Bronchial epithelial cell (primary cell): Measurements from ENCODE around the gene TMCO4. TPM values are rescaled to one million over a fixed set of nuclear protein-coding genes. Genes with fewer than 3 reads are reported as not detected.
A peak's percentile ranks its signal among the peaks of the same experiment; 100 is the strongest.

Experiments
- DNase-seq: peaks from one replicate; pipeline ENCODE4 v3.0.0-alpha.2; 2010; ENCODE audit warnings: low read depth
- FAIRE-seq: peaks from 2 replicates; lab custom pipeline; 2011; peaks lifted over from hg19 to GRCh38; lab: Jason Lieb, UNC
- H3K27me3 ChIP-seq: 2 replicates; pipeline ENCODE4 v1.5.1; 2011; ENCODE audit warnings: low read length; ENCODE audit not compliant: control insufficient read depth, insufficient read depth
- H3K36me3 ChIP-seq: 2 replicates; pipeline ENCODE4 v1.5.1; 2011; ENCODE audit warnings: low read length; ENCODE audit not compliant: control insufficient read depth, insufficient read depth
- H3K4me3 ChIP-seq: 2 replicates; pipeline ENCODE4 v1.5.1; 2011; ENCODE audit warnings: mild to moderate bottlenecking, low read depth, low read length, control low read depth
- total RNA-seq: library from RNA; depleted of rRNA; stranded (reverse); fragments of >200 nt; gene quantifications from 2 replicates; pipeline ENCODE4 v1.2.1, GENCODE V29; 2014
- TF ChIP-seq, protein P1 (sequence below): IDR thresholded peaks from 2 replicates; pipeline ENCODE4 v1.5.1; 2011; ENCODE audit warnings: mild to moderate bottlenecking, moderate library complexity, low read length, control low read depth, inconsistent platforms; ENCODE audit not compliant: insufficient read depth, severe bottlenecking

Gene TMCO4
- total RNA-seq, 1 donor from 2014 or later = 2.6 TPM

DNA sequence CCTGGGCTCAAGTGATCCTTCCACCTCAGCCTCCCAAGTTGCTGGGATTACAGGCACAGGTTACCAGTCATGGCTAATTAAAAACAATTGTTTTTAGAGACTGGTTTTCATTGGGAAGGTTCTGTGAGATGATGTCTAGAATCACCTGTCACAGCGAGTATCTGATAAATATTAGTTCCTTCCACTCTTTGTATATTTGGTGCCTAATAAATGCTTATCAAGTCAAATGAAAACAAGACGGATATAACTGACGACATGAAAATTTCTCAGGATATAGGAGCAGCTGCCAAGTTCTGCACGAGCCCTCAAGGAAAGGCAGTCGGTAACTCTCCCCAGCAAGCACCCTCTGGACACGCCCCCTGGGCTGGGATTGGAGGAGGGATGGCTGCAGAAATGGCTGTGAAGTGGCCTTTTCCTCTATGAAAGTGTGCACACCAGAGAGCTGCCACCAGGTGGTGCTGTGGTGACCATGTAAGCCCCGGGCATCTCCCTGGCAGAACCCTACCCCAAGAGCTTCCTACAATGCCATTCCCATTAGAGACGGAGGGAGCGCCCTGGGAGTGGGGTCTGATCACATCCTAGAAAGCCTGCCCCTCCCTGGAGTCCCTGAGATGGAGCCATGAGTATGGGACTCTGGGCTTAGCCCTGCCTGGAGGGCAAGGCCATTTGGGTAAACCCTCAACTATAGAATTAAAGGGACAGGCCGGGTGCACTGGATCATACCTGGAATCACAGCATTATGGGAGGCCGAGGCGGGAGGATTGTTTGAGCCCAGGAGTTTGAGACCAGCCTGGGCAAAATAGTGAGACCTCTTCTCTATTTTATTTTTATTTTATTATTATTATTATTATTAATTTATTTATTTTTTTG is 84.1 kb downstream of the TMCO4 start:
- FAIRE-seq (no peak), DNase-seq (peak; percentile 93)
- no peak overlapping the region for H3K4me3 ChIP-seq
- H3K27me3 ChIP-seq = no peaks in the 10 kb centered on the region
- TF ChIP-seq, protein P1, sequence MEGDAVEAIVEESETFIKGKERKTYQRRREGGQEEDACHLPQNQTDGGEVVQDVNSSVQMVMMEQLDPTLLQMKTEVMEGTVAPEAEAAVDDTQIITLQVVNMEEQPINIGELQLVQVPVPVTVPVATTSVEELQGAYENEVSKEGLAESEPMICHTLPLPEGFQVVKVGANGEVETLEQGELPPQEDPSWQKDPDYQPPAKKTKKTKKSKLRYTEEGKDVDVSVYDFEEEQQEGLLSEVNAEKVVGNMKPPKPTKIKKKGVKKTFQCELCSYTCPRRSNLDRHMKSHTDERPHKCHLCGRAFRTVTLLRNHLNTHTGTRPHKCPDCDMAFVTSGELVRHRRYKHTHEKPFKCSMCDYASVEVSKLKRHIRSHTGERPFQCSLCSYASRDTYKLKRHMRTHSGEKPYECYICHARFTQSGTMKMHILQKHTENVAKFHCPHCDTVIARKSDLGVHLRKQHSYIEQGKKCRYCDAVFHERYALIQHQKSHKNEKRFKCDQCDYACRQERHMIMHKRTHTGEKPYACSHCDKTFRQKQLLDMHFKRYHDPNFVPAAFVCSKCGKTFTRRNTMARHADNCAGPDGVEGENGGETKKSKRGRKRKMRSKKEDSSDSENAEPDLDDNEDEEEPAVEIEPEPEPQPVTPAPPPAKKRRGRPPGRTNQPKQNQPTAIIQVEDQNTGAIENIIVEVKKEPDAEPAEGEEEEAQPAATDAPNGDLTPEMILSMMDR = peak; percentile 93
- H3K36me3 ChIP-seq = no peaks in the 10 kb centered on the region

DNA sequence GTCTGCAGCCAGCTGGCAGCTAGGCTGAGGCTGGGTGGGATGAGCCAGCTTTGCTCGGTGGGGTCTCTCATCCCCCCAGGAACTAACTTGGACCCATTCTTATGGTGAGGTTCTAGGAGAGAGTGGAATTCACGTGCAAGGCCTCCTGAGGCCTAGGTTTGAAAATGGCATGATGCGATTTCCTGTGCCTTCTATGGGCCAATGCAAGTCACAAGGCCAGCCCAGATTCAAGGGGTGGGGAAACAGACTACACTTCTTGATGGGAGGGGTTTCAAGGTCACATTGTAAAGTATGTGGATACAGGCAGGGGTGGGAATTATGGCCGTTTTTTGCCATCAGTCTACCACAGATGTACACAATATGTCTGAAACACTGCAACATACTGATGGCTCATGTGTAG is 86.8 kb downstream of the TMCO4 start:
- TF ChIP-seq, protein P1 = no peak
- Histone ChIP-seq H3K4me3 (no peak overlapping the region), H3K36me3 (no peaks in the 10 kb centered on the region), H3K27me3 (no peaks in the 10 kb centered on the region)
- DNase-seq (no peak), FAIRE-seq (peak; percentile 43)

- no peak for DNase-seq
Measured at GRCh38 chr1:19710825-19711611, 88.7 kb downstream of the TMCO4 start.

DNA sequence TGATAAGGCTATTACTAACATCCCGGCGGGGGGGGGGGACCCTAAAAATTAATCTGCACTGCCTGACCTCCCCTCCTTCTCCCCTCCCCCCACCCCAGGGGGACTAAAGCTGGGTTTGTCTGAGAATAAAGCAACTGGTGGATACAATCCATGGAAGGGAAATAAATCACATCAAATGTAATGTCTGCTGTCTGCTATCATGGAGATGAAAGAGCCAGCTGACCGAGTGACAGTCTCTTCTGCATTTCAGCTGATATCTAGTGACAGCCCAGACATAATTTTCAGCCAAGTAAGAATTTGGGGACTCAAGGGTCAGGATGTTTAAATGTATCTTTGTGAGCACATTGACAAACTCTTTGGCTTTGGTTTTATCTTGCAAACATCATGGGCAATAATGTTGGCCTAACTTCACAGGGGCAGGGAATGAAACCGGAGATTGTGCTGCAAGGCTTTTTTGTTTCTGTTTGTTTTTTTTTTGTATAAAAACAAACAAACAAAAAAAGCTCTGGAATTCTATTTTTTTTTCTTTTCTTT is 90.4 kb downstream of the TMCO4 start:
- DNase-seq (no peak), FAIRE-seq (no peak)
- Histone ChIP-seq H3K27me3 (no peaks in the 10 kb centered on the region), H3K4me3 (no peak overlapping the region), H3K36me3 (no peaks in the 10 kb centered on the region)
- TF ChIP-seq, protein P1 = no peak

More at GRCh38 chr1:19710825-19711611, 88.7 kb downstream of the TMCO4 start:
- no peak for FAIRE-seq
- Histone ChIP-seq H3K4me3 (no peak overlapping the region), H3K36me3 (no peaks in the 10 kb centered on the region), H3K27me3 (no peaks in the 10 kb centered on the region)
- TF ChIP-seq, protein P1 = no peak

DNA sequence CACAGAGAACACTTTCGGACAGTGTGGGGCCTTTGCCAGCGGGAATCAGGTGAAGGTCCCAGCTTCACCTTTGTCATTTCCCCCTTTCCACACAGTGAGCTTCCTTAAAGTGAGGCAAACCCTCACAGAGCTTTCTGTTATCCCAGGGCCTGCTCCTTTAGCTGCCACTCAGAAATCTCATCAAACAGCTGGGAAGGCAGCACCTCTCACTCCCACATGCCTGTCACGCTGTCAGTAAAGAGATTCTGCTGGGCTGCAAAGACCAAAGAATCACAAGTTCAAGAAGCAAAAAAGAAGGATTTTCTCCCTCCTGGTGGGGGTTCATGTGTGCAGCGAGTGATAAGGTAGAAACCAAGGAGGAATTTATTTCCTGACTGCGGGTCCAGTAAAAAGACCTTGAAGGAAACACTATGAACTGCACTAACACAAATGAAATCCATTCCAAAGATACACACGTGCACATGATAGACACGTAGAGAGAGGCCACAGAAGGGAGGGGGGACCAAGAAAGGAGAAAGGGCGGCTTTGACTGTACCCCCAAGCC is 91.1 kb downstream of the TMCO4 start:
- H3K27me3 ChIP-seq = no peaks in the 10 kb centered on the region
- FAIRE-seq (no peak), DNase-seq (no peak)
- TF ChIP-seq, protein P1 = no peak
- H3K36me3 ChIP-seq = no peaks in the 10 kb centered on the region
- no peak overlapping the region for H3K4me3 ChIP-seq
